CD4-positive, CD25-positive, alpha-beta regulatory T cell (primary cell): ENCODE data around the gene NLGN4Y. TPM values are rescaled to one million over a fixed set of nuclear protein-coding genes. Genes with fewer than 3 reads are reported as not detected.

Source experiments
- ATAC-seq, 2 donors: fragments of 150-1000 bp; cut with Tn5 transposase; one replicate each; pipeline ENCODE4 v1.10.0; 2021; ENCODE audit warnings: low read depth in 2 of 2, moderate number of reproducible peaks in 2 of 2, moderate library complexity in 1 of 2
- DNase-seq, 3 donors: peaks; one replicate each; pipeline versions ENCODE4 v3.0.0 to v3.0.0-alpha.2; 2012 to 2022; ENCODE audit warnings: mixed read lengths in 1 of 3
- H3K27ac ChIP-seq: one replicate; pipeline ENCODE4 v1.7.0; 2013; ENCODE audit warnings: mild to moderate bottlenecking, low read length; ENCODE audit not compliant: insufficient read depth, poor library complexity, severe bottlenecking
- H3K27me3 ChIP-seq: one replicate; pipeline ENCODE4 v1.7.0; 2013; ENCODE audit warnings: low read length; ENCODE audit not compliant: control insufficient read depth, insufficient read depth
- H3K36me3 ChIP-seq: one replicate; pipeline ENCODE4 v1.7.0; 2013; ENCODE audit warnings: mild to moderate bottlenecking, low read length, moderate library complexity; ENCODE audit not compliant: control insufficient read depth, insufficient read depth
- H3K4me1 ChIP-seq: 2 replicates; pipeline ENCODE4 v1.7.0; 2013; ENCODE audit warnings: mild to moderate bottlenecking, low read length; ENCODE audit not compliant: insufficient read depth, control insufficient read depth, poor library complexity, severe bottlenecking
- H3K4me3 ChIP-seq: one replicate; pipeline ENCODE4 v1.7.0; 2013; ENCODE audit warnings: low read depth, mild to moderate bottlenecking, low read length, moderate library complexity
- H3K9me3 ChIP-seq, 2 experiments: 1 replicate in 1 of 2; 2 replicates in 1 of 2; pipeline ENCODE4 v1.7.0; 2013; ENCODE audit warnings: low read length in 2 of 2, mild to moderate bottlenecking in 1 of 2, moderate library complexity in 1 of 2; ENCODE audit not compliant: control insufficient read depth in 2 of 2
- H3K27ac Mint-ChIP-seq, 3 donors: one replicate each; pipeline ENCODE4 v1.8.0; 2020 to 2022; ENCODE audit warnings: mild to moderate bottlenecking in 3 of 3, mixed read lengths in 3 of 3, moderate library complexity in 2 of 3
- H3K27me3 Mint-ChIP-seq: one replicate; pipeline ENCODE4 v1.8.0; 2022; ENCODE audit warnings: mild to moderate bottlenecking, mixed read lengths
- H3K36me3 Mint-ChIP-seq: one replicate; pipeline ENCODE4 v1.8.0; 2020; ENCODE audit warnings: mixed read lengths
- H3K4me1 Mint-ChIP-seq, 4 donors: one replicate each; pipeline ENCODE4 v1.8.0; 2020 to 2022; ENCODE audit warnings: mixed read lengths in 4 of 4, mild to moderate bottlenecking in 1 of 4
- H3K4me3 Mint-ChIP-seq, 4 donors: one replicate each; pipeline ENCODE4 v1.8.0; 2020 to 2022; ENCODE audit warnings: mild to moderate bottlenecking in 4 of 4, mixed read lengths in 4 of 4, moderate library complexity in 3 of 4
- H3K9me3 Mint-ChIP-seq, 7 donors: one replicate each; pipeline ENCODE4 v1.8.0; 2020 to 2022; ENCODE audit warnings: mixed read lengths in 7 of 7, mild to moderate bottlenecking in 3 of 7, moderate library complexity in 2 of 7
- polyA plus RNA-seq, 4 donors: library from polyadenylated mRNA; unstranded; fragments of 300-500 nt; fragmentation: Illumina TruSeq; gene quantifications; one replicate each; pipeline ENCODE4 v1.2.3, GENCODE V29; 2021
- total RNA-seq: library from RNA; stranded (reverse); gene quantifications from one replicate; pipeline ENCODE4 v1.2.3, GENCODE V29; 2022

Gene NLGN4Y
- total and polyA plus RNA-seq, 5 donors from 2014 or later: 2.4 TPM; not detected in 4

DNA sequence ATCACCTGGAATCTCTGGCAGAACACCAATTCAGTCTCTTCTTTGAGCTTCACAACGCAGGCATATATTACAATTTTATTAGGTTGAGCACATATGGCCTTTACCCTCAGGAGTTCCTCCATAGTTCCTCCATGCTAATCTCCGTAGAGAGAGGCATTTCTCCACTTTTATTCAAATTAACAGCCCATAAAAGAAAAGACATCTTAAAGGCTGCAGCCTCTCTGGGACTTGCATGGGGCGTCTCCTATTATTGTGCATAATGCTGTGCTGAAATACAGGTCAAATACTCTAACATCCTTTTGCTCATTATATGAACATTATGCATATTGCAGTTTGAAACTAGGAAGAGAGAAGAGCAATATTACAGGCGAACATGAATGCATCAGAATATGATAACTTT is 253.9 kb downstream of the NLGN4Y start:
- no peak overlapping the region for H3K27ac ChIP-seq
- no peaks in the 10 kb centered on the region for H3K9me3 ChIP-seq
- ATAC-seq (no peak), DNase-seq (no peak)
- no peaks in the 10 kb centered on the region for H3K4me1 ChIP-seq
- no peaks in the 10 kb centered on the region for H3K36me3 ChIP-seq
- no peak overlapping the region for H3K4me3 ChIP-seq
- no peak overlapping the region for H3K4me3 Mint-ChIP-seq
- H3K4me1 Mint-ChIP-seq: no peaks in the 10 kb centered on the region
- H3K27ac Mint-ChIP-seq: no peak overlapping the region
- no peaks in the 10 kb centered on the region for H3K27me3 Mint-ChIP-seq
- no peaks in the 10 kb centered on the region for H3K36me3 Mint-ChIP-seq
- no peaks in the 10 kb centered on the region for H3K9me3 Mint-ChIP-seq
- H3K27me3 ChIP-seq: no peaks in the 10 kb centered on the region

DNA sequence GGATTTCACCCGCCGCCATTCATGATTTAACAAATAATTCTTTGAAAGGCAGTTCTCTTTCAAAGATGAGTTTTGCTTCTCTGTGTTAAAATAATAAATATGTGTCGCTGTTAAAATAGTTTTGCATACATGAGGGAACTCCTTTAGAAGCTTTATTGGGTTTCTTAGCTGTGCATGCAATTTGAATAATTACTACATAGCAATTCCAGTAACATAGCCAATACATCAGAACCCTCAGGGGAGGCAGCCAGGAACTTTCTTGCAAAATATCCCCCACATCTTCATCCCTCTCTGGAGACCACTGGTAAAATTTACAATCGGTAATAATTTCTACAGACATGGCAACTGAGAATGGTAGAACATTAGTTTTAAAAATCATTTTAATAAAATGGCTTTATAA is 268.8 kb downstream of the NLGN4Y start:
- ATAC-seq (no peak), DNase-seq (no peak)
- Histone ChIP-seq H3K4me1 (no peaks in the 10 kb centered on the region), H3K9me3 (no peaks in the 10 kb centered on the region), H3K27ac (no peak overlapping the region), H3K36me3 (no peaks in the 10 kb centered on the region), H3K27me3 (no peaks in the 10 kb centered on the region), H3K4me3 (no peak overlapping the region)
- Mint-ChIP-seq H3K27ac (no peak overlapping the region), H3K27me3 (no peaks in the 10 kb centered on the region), H3K4me3 (no peak overlapping the region), H3K9me3 (peaks cover 0 to 4% (median 0%) of the 10 kb centered on the region in 7 donors), H3K4me1 (no peaks in the 10 kb centered on the region), H3K36me3 (no peaks in the 10 kb centered on the region)

DNA sequence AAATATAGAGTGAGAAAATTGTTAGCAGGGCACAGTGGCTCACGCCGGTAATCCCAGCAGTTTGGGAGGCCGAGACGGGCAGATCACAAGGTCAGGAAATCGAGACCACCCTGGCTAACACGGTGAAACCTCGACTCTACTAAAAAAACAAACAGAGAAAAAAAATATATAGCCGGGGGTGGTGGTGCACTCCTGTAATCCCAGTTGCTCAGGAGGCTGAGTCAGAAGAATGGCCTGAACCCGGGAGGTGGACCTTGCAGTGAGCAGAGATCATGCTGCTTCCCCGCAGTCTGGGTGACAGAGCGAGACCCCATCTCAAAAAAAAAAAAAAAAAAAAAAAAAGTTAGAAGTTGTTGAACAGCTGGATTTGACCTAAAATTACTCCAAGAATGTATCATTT is 269.3 kb downstream of the NLGN4Y start:
- Mint-ChIP-seq H3K4me3 (no peak overlapping the region), H3K9me3 (peaks cover 0 to 4% (median 0%) of the 10 kb centered on the region in 7 donors), H3K4me1 (no peaks in the 10 kb centered on the region), H3K27me3 (no peaks in the 10 kb centered on the region), H3K27ac (no peak overlapping the region), H3K36me3 (no peaks in the 10 kb centered on the region)
- no peak overlapping the region for H3K4me3 ChIP-seq
- no peak overlapping the region for H3K27ac ChIP-seq
- no peaks in the 10 kb centered on the region for H3K36me3 ChIP-seq
- DNase-seq (no peak), ATAC-seq (no peak)
- H3K9me3 ChIP-seq: no peaks in the 10 kb centered on the region
- no peaks in the 10 kb centered on the region for H3K4me1 ChIP-seq
- no peaks in the 10 kb centered on the region for H3K27me3 ChIP-seq

DNA sequence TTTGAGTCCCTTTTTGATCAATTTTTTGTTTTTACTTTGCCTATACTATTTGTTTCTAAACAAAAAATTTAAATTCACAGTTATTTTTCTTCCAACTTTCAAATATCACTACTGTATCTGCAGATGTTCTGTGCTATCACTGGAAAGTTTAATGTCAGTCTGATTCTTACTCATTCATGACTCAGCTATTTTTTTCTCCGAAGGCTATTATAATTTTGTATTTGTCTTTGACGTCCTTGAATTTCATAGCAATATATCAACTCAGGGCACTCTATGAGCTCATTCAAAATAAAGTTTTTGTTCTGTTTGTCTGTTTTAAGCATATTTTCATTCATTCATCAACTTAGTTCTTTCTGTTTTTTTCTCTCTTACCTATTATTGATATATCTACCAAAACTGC is 273.7 kb downstream of the NLGN4Y start:
- H3K36me3 Mint-ChIP-seq: no peaks in the 10 kb centered on the region
- Histone ChIP-seq H3K4me1 (no peaks in the 10 kb centered on the region), H3K9me3 (no peaks in the 10 kb centered on the region), H3K4me3 (no peak overlapping the region), H3K27me3 (no peaks in the 10 kb centered on the region), H3K27ac (no peak overlapping the region), H3K36me3 (no peaks in the 10 kb centered on the region)
- no peak for DNase-seq
- H3K4me3 Mint-ChIP-seq: no peak overlapping the region
- no peaks in the 10 kb centered on the region for H3K27me3 Mint-ChIP-seq
- no peak for ATAC-seq
- H3K9me3 Mint-ChIP-seq: no peaks in the 10 kb centered on the region
- H3K4me1 Mint-ChIP-seq: no peaks in the 10 kb centered on the region
- no peak overlapping the region for H3K27ac Mint-ChIP-seq

DNA sequence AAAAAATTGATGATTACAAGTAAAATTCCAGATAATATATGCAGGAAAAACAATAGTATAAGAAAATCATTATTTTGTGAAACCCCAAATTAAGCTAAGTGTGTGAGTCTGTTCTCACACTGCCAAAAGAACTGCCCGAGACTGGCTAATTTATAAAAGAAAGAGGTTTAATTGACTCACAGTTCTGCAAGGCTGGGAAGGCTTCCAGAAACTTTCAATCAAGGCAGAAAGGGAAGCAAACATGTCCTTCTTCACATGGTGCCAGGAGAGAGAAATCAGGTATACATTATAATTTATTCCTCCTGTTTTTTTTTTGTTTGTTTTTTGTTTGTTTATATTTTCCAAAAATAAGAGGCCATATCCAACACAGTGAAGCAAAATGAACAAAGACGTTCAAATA is 276.8 kb downstream of the NLGN4Y start:
- no peak for ATAC-seq
- no peak overlapping the region for H3K4me3 Mint-ChIP-seq
- Histone ChIP-seq H3K36me3 (no peaks in the 10 kb centered on the region), H3K4me1 (no peaks in the 10 kb centered on the region), H3K4me3 (no peak overlapping the region), H3K9me3 (no peaks in the 10 kb centered on the region), H3K27ac (no peak overlapping the region), H3K27me3 (no peaks in the 10 kb centered on the region)
- no peak for DNase-seq
- H3K27ac Mint-ChIP-seq: no peak overlapping the region
- H3K36me3 Mint-ChIP-seq: no peaks in the 10 kb centered on the region
- H3K4me1 Mint-ChIP-seq: no peaks in the 10 kb centered on the region
- H3K27me3 Mint-ChIP-seq: no peaks in the 10 kb centered on the region
- H3K9me3 Mint-ChIP-seq: no peaks in the 10 kb centered on the region

DNA sequence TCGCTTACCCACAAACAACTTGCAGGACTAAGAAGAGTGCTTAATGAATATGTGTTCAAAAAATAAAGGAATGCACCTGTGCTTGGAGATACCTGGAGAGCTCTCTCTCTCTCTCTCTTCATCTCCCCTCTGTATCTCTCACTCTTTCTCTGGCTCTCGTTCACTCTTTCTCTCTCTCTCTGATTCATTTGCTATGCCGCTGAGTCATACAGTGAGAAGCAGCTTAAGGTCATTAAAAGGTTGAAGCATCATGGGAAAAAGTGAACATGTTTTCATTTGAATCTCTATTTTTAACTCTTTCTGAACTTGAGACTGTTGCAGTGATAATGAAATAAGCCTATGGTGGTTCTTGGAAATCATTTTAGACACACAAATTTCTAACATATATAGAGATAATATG is 277.8 kb downstream of the NLGN4Y start:
- Histone ChIP-seq H3K4me3 (no peak overlapping the region), H3K4me1 (no peaks in the 10 kb centered on the region), H3K9me3 (no peaks in the 10 kb centered on the region), H3K36me3 (no peaks in the 10 kb centered on the region), H3K27ac (no peak overlapping the region), H3K27me3 (no peaks in the 10 kb centered on the region)
- Mint-ChIP-seq H3K4me3 (no peak overlapping the region), H3K27me3 (no peaks in the 10 kb centered on the region), H3K27ac (no peak overlapping the region), H3K36me3 (no peaks in the 10 kb centered on the region), H3K4me1 (no peaks in the 10 kb centered on the region), H3K9me3 (no peaks in the 10 kb centered on the region)
- DNase-seq: no peak
- no peak for ATAC-seq

DNA sequence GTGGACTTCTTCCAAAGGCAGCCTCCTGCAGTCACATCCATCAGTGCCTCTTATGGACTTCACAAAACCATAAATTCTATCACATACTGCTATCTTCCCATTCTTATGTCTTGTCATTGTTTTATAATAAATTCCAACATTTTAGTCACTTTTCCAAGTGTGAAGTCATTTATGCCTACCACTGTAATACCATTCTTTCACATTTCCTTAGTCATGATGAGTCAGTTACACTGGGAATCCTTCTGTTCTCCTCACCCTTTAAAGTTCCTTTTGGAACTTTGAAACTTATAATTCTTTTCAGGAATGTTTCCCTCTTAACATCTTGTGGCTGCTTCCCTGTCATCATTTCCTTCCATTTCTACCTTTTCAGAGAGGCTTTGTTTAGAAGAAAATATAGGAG is 279.7 kb downstream of the NLGN4Y start:
- Histone ChIP-seq H3K4me1 (no peaks in the 10 kb centered on the region), H3K36me3 (no peaks in the 10 kb centered on the region), H3K27me3 (no peaks in the 10 kb centered on the region), H3K4me3 (no peak overlapping the region), H3K27ac (no peak overlapping the region), H3K9me3 (no peaks in the 10 kb centered on the region)
- Mint-ChIP-seq H3K4me1 (no peaks in the 10 kb centered on the region), H3K27ac (no peak overlapping the region), H3K9me3 (no peaks in the 10 kb centered on the region), H3K36me3 (no peaks in the 10 kb centered on the region), H3K27me3 (no peaks in the 10 kb centered on the region), H3K4me3 (no peak overlapping the region)
- DNase-seq (no peak), ATAC-seq (no peak)

DNA sequence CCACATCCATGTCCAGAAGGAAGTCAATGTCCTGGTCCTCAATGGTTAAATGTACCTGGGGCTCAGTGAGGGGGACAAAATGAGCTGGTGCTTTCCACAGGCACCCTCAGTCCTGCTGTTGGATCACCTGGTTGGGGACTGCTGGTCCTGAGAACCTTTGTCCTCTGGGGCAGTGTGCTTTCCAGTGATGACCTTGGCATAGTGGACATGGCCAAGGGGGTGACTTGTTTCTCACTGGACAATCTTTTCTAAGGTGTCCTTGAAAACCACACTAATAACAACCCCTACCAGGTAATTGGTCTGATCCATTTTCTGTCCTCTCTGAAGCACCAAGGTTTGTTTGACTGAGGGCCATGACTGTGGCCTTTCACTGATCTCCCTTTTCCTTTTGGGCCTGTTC is 294.1 kb downstream of the NLGN4Y start:
- Histone ChIP-seq H3K4me1 (no peaks in the 10 kb centered on the region), H3K27ac (no peak overlapping the region), H3K27me3 (no peaks in the 10 kb centered on the region), H3K36me3 (no peaks in the 10 kb centered on the region), H3K4me3 (no peak overlapping the region), H3K9me3 (no peaks in the 10 kb centered on the region)
- Mint-ChIP-seq H3K36me3 (no peaks in the 10 kb centered on the region), H3K4me3 (no peak overlapping the region), H3K27me3 (no peaks in the 10 kb centered on the region), H3K9me3 (peaks cover 0 to 2% (median 0%) of the 10 kb centered on the region in 7 donors), H3K4me1 (no peaks in the 10 kb centered on the region), H3K27ac (no peak overlapping the region)
- no peak for ATAC-seq
- DNase-seq: no peak
